HCT116 (cell line): Measurements from ENCODE around the gene GRIP1. TPM values are rescaled to one million over a fixed set of nuclear protein-coding genes. Genes with fewer than 3 reads are reported as not detected.

Source experiments
- ATAC-seq: fragments of 200-7000 bp; cut with Tn5 transposase; 2 replicates; pipeline ENCODE4 v1.9.1; 2020; ENCODE audit warnings: mild to moderate bottlenecking, moderate library complexity
- BruUV-seq: library from RNA; stranded (reverse); fragments of 400-500 nt; replicated peaks from 2 replicates; lab custom pipeline; 2021; lab: Mats Ljungman, UMichigan
- CTCF ChIA-PET: fragments of 300-600 bp; sonication (Branson Sonifier 250); formaldehyde crosslinking; loops from one replicate; lab custom pipeline; 2021; ENCODE audit warnings: antibody characterized with exemption; lab: Charles Lee
- POLR2A ChIA-PET: fragments of 300-600, 350-600 bp; sonication (Branson Sonifier 250); formaldehyde crosslinking; loops from one replicate; lab custom pipeline; 2021; ENCODE audit warnings: antibody characterized with exemption; lab: Charles Lee
- RAD21 ChIA-PET, 2 experiments: fragments of 300-600 bp; sonication (Branson Sonifier 250); formaldehyde crosslinking; loops; one replicate each; lab custom pipeline; 2023; ENCODE audit warnings: low total read pairs in 2 of 2; ENCODE audit not compliant: uncharacterized antibody in 2 of 2, unreplicated experiment in 2 of 2, low non-redundant PET in 1 of 2; lab: Charles Lee
- DNase-seq: peaks from one replicate; pipeline ENCODE4 v3.0.0-alpha.2; 2010; ENCODE audit warnings: low read depth, low spot score
- H2AFZ ChIP-seq: fragments of 200-600 bp; shearing (Covaris generic), sonication (generic); 2 replicates; pipeline ENCODE4 v1.6.1; 2017; ENCODE audit warnings: low read depth, mixed run types, mixed read lengths, antibody characterized with exemption, low read length; ENCODE audit not compliant: poor library complexity, severe bottlenecking
- H3K27ac ChIP-seq: 2 replicates; pipeline ENCODE4 v1.5.1; 2012; ENCODE audit warnings: low read depth, low read length
- H3K27me3 ChIP-seq: fragments of 200-600 bp; sonication (generic); 2 replicates; pipeline ENCODE4 v1.6.1; 2016; ENCODE audit warnings: mixed run types, low read length, mixed read lengths; ENCODE audit not compliant: insufficient read depth
- H3K36me3 ChIP-seq, 2 experiments: fragments of 200-500 bp in 1 of 2; fragments of 200-600 bp in 1 of 2; sonication (Bioruptor generic) in 1 of 2; sonication (generic) in 1 of 2; 2 replicates each; pipeline versions ENCODE4 v1.5.1 to v1.6.1; 2014 to 2016; ENCODE audit warnings: low read length in 2 of 2, inconsistent platforms in 1 of 2, mixed read lengths in 1 of 2, mixed run types in 1 of 2; ENCODE audit not compliant: insufficient read depth in 2 of 2, control insufficient read depth in 1 of 2
- H3K4me1 ChIP-seq, 2 experiments: fragments of 200-600 bp in 1 of 2; sonication (generic) in 1 of 2; 2 replicates each; pipeline versions ENCODE4 v1.5.1 to v1.6.1; 2012 to 2017; ENCODE audit warnings: low read length in 2 of 2, inconsistent platforms in 1 of 2, mild to moderate bottlenecking in 1 of 2, mixed read lengths in 1 of 2, mixed run types in 1 of 2, moderate library complexity in 1 of 2; ENCODE audit not compliant: insufficient read depth in 2 of 2, control insufficient read depth in 1 of 2
- H3K4me2 ChIP-seq: fragments of 200-600 bp; sonication (generic); 2 replicates; pipeline ENCODE4 v1.6.1; 2017; ENCODE audit warnings: mixed run types, low read length, mixed read lengths
- H3K4me3 ChIP-seq, 2 experiments: fragments of 200-600 bp in 1 of 2; sonication (generic) in 1 of 2; replicated peaks in 1 of 2; 2 replicates each; pipeline ENCODE4 v1.5.1; 2011 to 2016; ENCODE audit warnings: low read length in 2 of 2, control low read depth in 1 of 2, low read depth in 1 of 2, mild to moderate bottlenecking in 1 of 2, mixed read lengths in 1 of 2, mixed run types in 1 of 2
- H3K79me2 ChIP-seq: fragments of 200-600 bp; sonication (generic); 2 replicates; pipeline ENCODE4 v1.6.1; 2017; ENCODE audit warnings: mild to moderate bottlenecking, mixed run types, low read length, moderate library complexity, mixed read lengths; ENCODE audit not compliant: insufficient read depth
- H3K9ac ChIP-seq: fragments of 200-600 bp; sonication (generic); 2 replicates; pipeline ENCODE4 v1.6.1; 2016; ENCODE audit warnings: low read length, mixed read lengths
- H3K9me2 ChIP-seq: fragments of 200-600 bp; sonication (generic), shearing (Covaris generic); 2 replicates; pipeline ENCODE4 v1.6.1; 2017; ENCODE audit warnings: mixed run types, mild to moderate bottlenecking, moderate library complexity; ENCODE audit not compliant: insufficient read depth
- H3K9me3 ChIP-seq, 2 experiments: fragments of 200-500 bp in 1 of 2; fragments of 200-600 bp in 1 of 2; sonication (Bioruptor generic) in 1 of 2; sonication (generic) in 1 of 2; 2 replicates each; pipeline ENCODE4 v1.6.1; 2014 to 2017; ENCODE audit warnings: low read length in 2 of 2, mixed read lengths in 2 of 2, inconsistent platforms in 1 of 2, low read depth in 1 of 2, mild to moderate bottlenecking in 1 of 2, mixed run types in 1 of 2, moderate library complexity in 1 of 2; ENCODE audit not compliant: control insufficient read depth in 1 of 2, insufficient read depth in 1 of 2
- H4K20me1 ChIP-seq: fragments of 200-600 bp; sonication (generic), shearing (Covaris generic); 2 replicates; pipeline ENCODE4 v1.6.1; 2017; ENCODE audit warnings: mixed run types, mild to moderate bottlenecking, moderate library complexity; ENCODE audit not compliant: insufficient read depth
- EGR1 ChIP-seq: IDR thresholded peaks from 2 replicates; pipeline ENCODE4 v1.6.1; 2012; ENCODE audit warnings: low read depth
- EZH2 ChIP-seq: fragments of 200-600 bp; sonication (generic); IDR thresholded peaks from 2 replicates; pipeline ENCODE4 v1.6.1; 2017; ENCODE audit warnings: antibody characterized with exemption, mixed run types
- FOSL1 ChIP-seq: IDR thresholded peaks from 2 replicates; pipeline ENCODE4 v1.6.1; 2012; ENCODE audit warnings: low read depth
- POLR2A ChIP-seq: IDR thresholded peaks from 2 replicates; pipeline ENCODE4 v1.7.0; 2011; ENCODE audit warnings: borderline replicate concordance; ENCODE audit not compliant: insufficient read depth, insufficient read length; ENCODE audit errors: extremely low read depth
- POLR2AphosphoS5 ChIP-seq: IDR thresholded peaks from 2 replicates; pipeline ENCODE4 v1.6.1; 2011; ENCODE audit warnings: mild to moderate bottlenecking, low read depth, low read length, moderate library complexity
- RAD21 ChIP-seq: IDR thresholded peaks from 2 replicates; pipeline ENCODE4 v1.6.1; 2012; ENCODE audit warnings: low read depth, mild to moderate bottlenecking
- SIN3A ChIP-seq: IDR thresholded peaks from 2 replicates; pipeline ENCODE4 v1.6.1; 2012; ENCODE audit warnings: low read depth
- SP1 ChIP-seq: IDR thresholded peaks from 2 replicates; pipeline ENCODE4 v1.6.1; 2012; ENCODE audit warnings: low read depth
- SRF ChIP-seq: IDR thresholded peaks from 2 replicates; pipeline ENCODE4 v1.6.1; 2012; ENCODE audit warnings: low read depth
- TCF7L2 ChIP-seq: IDR thresholded peaks from 2 replicates; pipeline ENCODE4 v1.7.0; 2011; ENCODE audit warnings: borderline replicate concordance, inconsistent platforms; ENCODE audit not compliant: insufficient read depth, insufficient read length; ENCODE audit errors: extremely low read depth
- YY1 ChIP-seq: IDR thresholded peaks from 2 replicates; pipeline ENCODE4 v1.6.1; 2011; ENCODE audit warnings: low read length, low read depth, moderate library complexity, mild to moderate bottlenecking; ENCODE audit not compliant: insufficient replicate concordance; ENCODE audit errors: extremely low read depth
- ZFX ChIP-seq: fragments of 450-650 bp; IDR thresholded peaks from 2 replicates; pipeline ENCODE4 v1.6.1; 2017
- ZNF274 ChIP-seq: fragments of 200-500 bp; sonication (Bioruptor generic); IDR thresholded peaks from 2 replicates; pipeline ENCODE4 v1.6.1; 2014; ENCODE audit warnings: mild to moderate bottlenecking, low read depth, low read length, inconsistent platforms
- intact Hi-C: fragments of 100-400 bp; cut with micrococcal nuclease; formaldehyde crosslinking; loops from 2 replicates; pipeline ENCODE4 v1.10.0; 2022
- total RNA-seq: library from RNA; stranded (reverse); gene quantifications from one replicate; pipeline ENCODE4 v1.2.1, GENCODE V29; 2021; ENCODE audit not compliant: unreplicated experiment
- TF ChIP-seq, protein P1 (sequence below), 3 experiments: fragments of 200-600 bp in 1 of 3; sonication (generic) in 1 of 3; IDR thresholded peaks in 2 of 3; conservative IDR thresholded peaks in 1 of 3; 2 replicates each; pipeline ENCODE4 v1.5.1; 2012 to 2017; ENCODE audit warnings: low read depth in 2 of 3, low read length in 2 of 3, antibody characterized with exemption in 1 of 3, borderline replicate concordance in 1 of 3, control low read depth in 1 of 3, mild to moderate bottlenecking in 1 of 3, mixed read lengths in 1 of 3, mixed run types in 1 of 3, moderate library complexity in 1 of 3; ENCODE audit not compliant: insufficient read depth in 1 of 3
- TF ChIP-seq, protein P2 (sequence below): IDR thresholded peaks from 2 replicates; pipeline ENCODE4 v1.6.1; 2012; ENCODE audit warnings: low read depth
- TF ChIP-seq, protein P3 (sequence below): IDR thresholded peaks from 2 replicates; pipeline ENCODE4 v1.6.1; 2012

GRIP1 gene
- total RNA-seq, 1 experiment from 2014 or later = not detected

DNA sequence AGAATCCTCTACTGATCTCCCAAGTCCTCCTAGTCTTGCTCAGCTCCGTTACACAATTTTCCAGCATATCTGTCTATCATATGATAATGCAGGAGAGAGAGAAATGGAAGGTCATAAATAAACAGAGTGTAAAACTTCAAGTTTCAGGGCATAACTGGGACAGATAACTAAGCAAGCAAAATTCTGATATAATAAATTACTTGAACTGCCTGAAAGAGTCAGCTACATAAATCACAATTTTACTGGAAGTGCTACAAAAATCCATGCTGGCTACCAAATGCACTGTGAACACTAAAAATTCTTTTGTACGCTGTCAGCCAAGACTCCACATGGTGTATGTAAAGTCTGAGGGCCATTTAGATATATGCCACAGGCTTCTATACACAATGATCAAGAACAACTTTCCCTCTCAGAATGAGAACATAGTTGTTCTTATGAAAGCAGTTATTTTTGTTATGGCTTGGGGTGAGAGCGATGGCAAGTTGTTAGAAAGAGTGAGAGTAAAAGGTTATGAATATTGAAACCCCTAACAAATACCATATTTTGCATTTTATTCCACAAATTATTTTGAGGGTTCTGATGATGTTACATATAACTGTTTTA, 41.1 kb downstream of the GRIP1 start:
- RAD21 ChIA-PET = no interaction called here
- Histone ChIP-seq H3K4me2 (no peak overlapping the region), H3K9ac (no peak overlapping the region), H3K79me2 (no peaks in the 10 kb centered on the region), H3K36me3 (no peaks in the 10 kb centered on the region), H4K20me1 (no peaks in the 10 kb centered on the region; the same call in 1 of the 2 replicates), H3K9me2 (no peaks in the 10 kb centered on the region), H3K9me3 (no peaks in the 10 kb centered on the region), H2AFZ (no peak overlapping the region), H3K4me1 (no peaks in the 10 kb centered on the region), H3K27ac (no peak overlapping the region), H3K4me3 (no peak overlapping the region), H3K27me3 (peaks cover 55% of the 10 kb centered on the region)
- TF ChIP-seq SIN3A (no peak), TCF7L2 (no peak), SP1 (no peak), ZFX (no peak), YY1 (no peak), RAD21 (no peak), FOSL1 (no peak)
- TF ChIP-seq, protein P1, sequence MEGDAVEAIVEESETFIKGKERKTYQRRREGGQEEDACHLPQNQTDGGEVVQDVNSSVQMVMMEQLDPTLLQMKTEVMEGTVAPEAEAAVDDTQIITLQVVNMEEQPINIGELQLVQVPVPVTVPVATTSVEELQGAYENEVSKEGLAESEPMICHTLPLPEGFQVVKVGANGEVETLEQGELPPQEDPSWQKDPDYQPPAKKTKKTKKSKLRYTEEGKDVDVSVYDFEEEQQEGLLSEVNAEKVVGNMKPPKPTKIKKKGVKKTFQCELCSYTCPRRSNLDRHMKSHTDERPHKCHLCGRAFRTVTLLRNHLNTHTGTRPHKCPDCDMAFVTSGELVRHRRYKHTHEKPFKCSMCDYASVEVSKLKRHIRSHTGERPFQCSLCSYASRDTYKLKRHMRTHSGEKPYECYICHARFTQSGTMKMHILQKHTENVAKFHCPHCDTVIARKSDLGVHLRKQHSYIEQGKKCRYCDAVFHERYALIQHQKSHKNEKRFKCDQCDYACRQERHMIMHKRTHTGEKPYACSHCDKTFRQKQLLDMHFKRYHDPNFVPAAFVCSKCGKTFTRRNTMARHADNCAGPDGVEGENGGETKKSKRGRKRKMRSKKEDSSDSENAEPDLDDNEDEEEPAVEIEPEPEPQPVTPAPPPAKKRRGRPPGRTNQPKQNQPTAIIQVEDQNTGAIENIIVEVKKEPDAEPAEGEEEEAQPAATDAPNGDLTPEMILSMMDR (IDR thresholded peaks at IDR 0.05 in 2 of 3, conservative IDR thresholded peaks at IDR 0.05 in 1 of 3; ENCODE audit: borderline replicate concordance in 1 of 3, insufficient read depth in 1 of 3, low read depth in 2 of 3, low read length in 2 of 3) = no peak
- intact Hi-C loops = no loop called here
- CTCF ChIA-PET = no interaction called here
- ATAC-seq = no peak
- no TSS peak for BruUV-seq
- no peak for DNase-seq
- POLR2A ChIA-PET = no interaction called here

DNA sequence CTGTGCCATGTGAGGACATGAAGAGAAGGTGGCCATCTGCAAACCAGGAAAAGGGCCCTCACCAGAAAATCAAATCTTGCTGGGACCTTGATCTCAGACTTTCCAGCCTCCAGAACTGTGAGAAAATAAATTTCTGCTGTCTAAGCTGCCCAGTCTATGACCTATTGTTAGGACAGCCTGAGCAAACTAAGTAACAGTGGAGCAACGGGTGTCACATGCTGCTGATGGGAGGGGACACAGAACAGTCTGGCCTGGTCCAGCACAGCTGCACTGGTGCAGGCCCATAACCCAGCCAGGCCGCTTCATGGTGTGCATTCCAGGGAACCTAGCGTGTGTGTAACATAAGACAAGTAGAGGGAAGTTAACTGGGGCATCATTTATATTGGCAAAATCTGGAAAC, 42.1 kb downstream of the GRIP1 start:
- DNase-seq (no peak), ATAC-seq (no peak)
- H3K4me1 ChIP-seq = no peaks in the 10 kb centered on the region
- ChIA-PET POLR2A (no interaction called here), CTCF (interaction anchor here (0.7 kb wide), 1 partner anchor 13 kb away, joined by 3 read pairs; no protein-coding TSS in a partner anchor), RAD21 (no interaction called here)
- H3K27me3 ChIP-seq = peaks cover 45% of the 10 kb centered on the region
- H2AFZ ChIP-seq = no peak overlapping the region
- BruUV-seq = no TSS peak
- intact Hi-C loops = no loop called here
- no peak overlapping the region for H3K9ac ChIP-seq
- H3K79me2 ChIP-seq = no peaks in the 10 kb centered on the region
- no peaks in the 10 kb centered on the region for H3K36me3 ChIP-seq
- no peak overlapping the region for H3K4me3 ChIP-seq
- H4K20me1 ChIP-seq = no peaks in the 10 kb centered on the region; the same call in 1 of the 2 replicates
- H3K27ac ChIP-seq = no peak overlapping the region
- no peaks in the 10 kb centered on the region for H3K9me3 ChIP-seq
- H3K4me2 ChIP-seq = no peak overlapping the region
- H3K9me2 ChIP-seq = no peaks in the 10 kb centered on the region
- TF ChIP-seq EZH2 (no peak), ZFX (no peak), POLR2A (no peak), YY1 (no peak), TCF7L2 (no peak), ZNF274 (no peak), RAD21 (no peak), EGR1 (no peak), SRF (no peak), POLR2AphosphoS5 (no peak)
- TF ChIP-seq, protein P2, sequence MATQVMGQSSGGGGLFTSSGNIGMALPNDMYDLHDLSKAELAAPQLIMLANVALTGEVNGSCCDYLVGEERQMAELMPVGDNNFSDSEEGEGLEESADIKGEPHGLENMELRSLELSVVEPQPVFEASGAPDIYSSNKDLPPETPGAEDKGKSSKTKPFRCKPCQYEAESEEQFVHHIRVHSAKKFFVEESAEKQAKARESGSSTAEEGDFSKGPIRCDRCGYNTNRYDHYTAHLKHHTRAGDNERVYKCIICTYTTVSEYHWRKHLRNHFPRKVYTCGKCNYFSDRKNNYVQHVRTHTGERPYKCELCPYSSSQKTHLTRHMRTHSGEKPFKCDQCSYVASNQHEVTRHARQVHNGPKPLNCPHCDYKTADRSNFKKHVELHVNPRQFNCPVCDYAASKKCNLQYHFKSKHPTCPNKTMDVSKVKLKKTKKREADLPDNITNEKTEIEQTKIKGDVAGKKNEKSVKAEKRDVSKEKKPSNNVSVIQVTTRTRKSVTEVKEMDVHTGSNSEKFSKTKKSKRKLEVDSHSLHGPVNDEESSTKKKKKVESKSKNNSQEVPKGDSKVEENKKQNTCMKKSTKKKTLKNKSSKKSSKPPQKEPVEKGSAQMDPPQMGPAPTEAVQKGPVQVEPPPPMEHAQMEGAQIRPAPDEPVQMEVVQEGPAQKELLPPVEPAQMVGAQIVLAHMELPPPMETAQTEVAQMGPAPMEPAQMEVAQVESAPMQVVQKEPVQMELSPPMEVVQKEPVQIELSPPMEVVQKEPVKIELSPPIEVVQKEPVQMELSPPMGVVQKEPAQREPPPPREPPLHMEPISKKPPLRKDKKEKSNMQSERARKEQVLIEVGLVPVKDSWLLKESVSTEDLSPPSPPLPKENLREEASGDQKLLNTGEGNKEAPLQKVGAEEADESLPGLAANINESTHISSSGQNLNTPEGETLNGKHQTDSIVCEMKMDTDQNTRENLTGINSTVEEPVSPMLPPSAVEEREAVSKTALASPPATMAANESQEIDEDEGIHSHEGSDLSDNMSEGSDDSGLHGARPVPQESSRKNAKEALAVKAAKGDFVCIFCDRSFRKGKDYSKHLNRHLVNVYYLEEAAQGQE = no peak
- TF ChIP-seq, protein P3, sequence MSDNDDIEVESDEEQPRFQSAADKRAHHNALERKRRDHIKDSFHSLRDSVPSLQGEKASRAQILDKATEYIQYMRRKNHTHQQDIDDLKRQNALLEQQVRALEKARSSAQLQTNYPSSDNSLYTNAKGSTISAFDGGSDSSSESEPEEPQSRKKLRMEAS = no peak
